Adrenal gland (tissue), 5 donors: ENCODE data around the gene KATNB1.

Experiments
- CTCF ChIP-seq, 6 experiments: fragments of 450-650 bp in 4 of 6; fragments of 200-600 bp in 2 of 6; sonication (generic) in 1 of 6; IDR thresholded peaks; 1 replicate in 5 of 6; 2 replicates in 1 of 6; pipeline versions ENCODE4 v1.5.1 to v1.8.0; 2016 to 2021; ENCODE audit warnings: antibody characterized with exemption in 6 of 6, mild to moderate bottlenecking in 2 of 6, moderate library complexity in 1 of 6
- POLR2A ChIP-seq, 2 donors: fragments of 450-650 bp; IDR thresholded peaks; one replicate each; pipeline ENCODE4 v1.6.1; 2017; ENCODE audit warnings: antibody characterized with exemption in 2 of 2, mild to moderate bottlenecking in 2 of 2, moderate library complexity in 1 of 2
- donor health status: DM: no; HTN: no; CAD: no.

- no peak for TF ChIP-seq CTCF (IDR thresholded peaks at IDR 0.05)
- TF ChIP-seq POLR2A (IDR thresholded peaks at IDR 0.05), result no peak
Measured at GRCh38 chr16:57770361-57770760, 34.8 kb downstream of the KATNB1 start.
